MCF 10A (cell line): Measurements from ENCODE around the gene TCF12. TPM values are rescaled to one million over a fixed set of nuclear protein-coding genes. Genes with fewer than 3 reads are reported as not detected.
A peak's percentile ranks its signal among the peaks of the same experiment; 100 is the strongest.

Experiments used
- BruUV-seq: library from RNA; stranded (reverse); fragments of 400-500 nt; replicated peaks from 2 replicates; lab custom pipeline; 2021; lab: Mats Ljungman, UMichigan
- CTCF ChIA-PET: fragments of 300-600 bp; sonication (Branson Sonifier 250); formaldehyde crosslinking; extraction: SDS; loops from one replicate; lab custom pipeline; 2021; ENCODE audit warnings: antibody characterized with exemption, inconsistent platforms; lab: Yijun Ruan, JAX
- POLR2A ChIA-PET: fragments of 300-600, 350-650 bp; sonication (Branson Sonifier 250); formaldehyde crosslinking; extraction: SDS; loops from one replicate; lab custom pipeline; 2020; ENCODE audit warnings: antibody characterized with exemption, inconsistent platforms; lab: Yijun Ruan, JAX
- DNase-seq: peaks from one replicate; pipeline ENCODE4 v3.0.0-alpha.2; 2018; ENCODE audit not compliant: unreplicated experiment
- H3K27ac Mint-ChIP-seq: one replicate; pipeline ENCODE4 v1.8.0; 2022; ENCODE audit warnings: mild to moderate bottlenecking, low read depth, mixed read lengths; ENCODE audit not compliant: unreplicated experiment
- H3K27me3 Mint-ChIP-seq: one replicate; pipeline ENCODE4 v1.8.0; 2022; ENCODE audit warnings: mixed read lengths; ENCODE audit not compliant: insufficient read depth, unreplicated experiment
- H3K36me3 Mint-ChIP-seq: one replicate; pipeline ENCODE4 v1.8.0; 2022; ENCODE audit warnings: mild to moderate bottlenecking, moderate library complexity, mixed read lengths; ENCODE audit not compliant: insufficient read depth, unreplicated experiment
- H3K4me1 Mint-ChIP-seq: one replicate; pipeline ENCODE4 v1.8.0; 2022; ENCODE audit warnings: mixed read lengths; ENCODE audit not compliant: insufficient read depth, unreplicated experiment
- H3K4me3 Mint-ChIP-seq: one replicate; pipeline ENCODE4 v1.8.0; 2022; ENCODE audit warnings: mild to moderate bottlenecking, moderate library complexity, mixed read lengths; ENCODE audit not compliant: unreplicated experiment
- H3K9me3 Mint-ChIP-seq: one replicate; pipeline ENCODE4 v1.8.0; 2022; ENCODE audit warnings: mixed read lengths; ENCODE audit not compliant: unreplicated experiment
- CTCF ChIP-seq: fragments of 200-600 bp; IDR thresholded peaks from one replicate; pipeline ENCODE4 v1.8.0; 2022; ENCODE audit warnings: antibody characterized with exemption, mild to moderate bottlenecking; ENCODE audit not compliant: unreplicated experiment
- intact Hi-C: fragments of 100-400 bp; cut with micrococcal nuclease; formaldehyde crosslinking; loops from 2 replicates; pipeline ENCODE4 v1.14.1; 2022
- total RNA-seq: library from RNA; stranded (reverse); gene quantifications from 2 replicates; pipeline ENCODE4 v1.2.3, GENCODE V29; 2022

The TCF12 gene
- total RNA-seq, 1 experiment from 2014 or later, result 140 TPM

GRCh38 chr15:57156210-57156884 lies 237.9 kb downstream of the TCF12 start:
- intact Hi-C loops, result no loop called here
- ChIA-PET CTCF (interaction anchor here (1.3 to 4.6 kb wide), 3 partner anchors 10 to 25 kb away, joined by 3 to 21 read pairs (median 4); no protein-coding TSS in a partner anchor), POLR2A (no interaction called here)
- Mint-ChIP-seq H3K4me1 (peaks cover 18% of the 10 kb centered on the region), H3K27me3 (no peaks in the 10 kb centered on the region), H3K36me3 (peaks cover 14% of the 10 kb centered on the region), H3K9me3 (no peaks in the 10 kb centered on the region), H3K27ac (peak overlapping the region; percentile 28), H3K4me3 (no peak overlapping the region)
- DNase-seq, result no peak
- BruUV-seq, result no TSS peak
- no peak for TF ChIP-seq CTCF

- BruUV-seq, result no TSS peak
- peak; percentile 84 for DNase-seq
- Mint-ChIP-seq H3K27ac (no peak overlapping the region), H3K4me3 (no peak overlapping the region), H3K9me3 (no peaks in the 10 kb centered on the region), H3K36me3 (peaks cover 12% of the 10 kb centered on the region), H3K27me3 (no peaks in the 10 kb centered on the region), H3K4me1 (peaks cover 11% of the 10 kb centered on the region)
- CTCF ChIA-PET, result interaction anchor here (0.7 to 4.6 kb wide), 7 partner anchors 8 to 484 kb away, joined by 3 to 21 read pairs (median 3); no protein-coding TSS in a partner anchor
- POLR2A ChIA-PET, result interaction anchor here (0.6 to 1.1 kb wide), 3 partner anchors 9 to 478 kb away, joined by 3 to 6 read pairs (median 3); no protein-coding TSS in a partner anchor
- intact Hi-C loops, result no loop called here
- no peak for TF ChIP-seq CTCF
Measured at GRCh38 chr15:57158589-57158988, 240.1 kb downstream of the TCF12 start.

- no peak overlapping the region for H3K4me3 Mint-ChIP-seq
- no peak overlapping the region for H3K27ac Mint-ChIP-seq
- CTCF ChIA-PET, result interaction anchor here (0.7 to 4.6 kb wide), 7 partner anchors 9 to 241 kb away, joined by 3 to 21 read pairs (median 3); no protein-coding TSS in a partner anchor
- no peaks in the 10 kb centered on the region for H3K27me3 Mint-ChIP-seq
- H3K9me3 Mint-ChIP-seq, result no peaks in the 10 kb centered on the region
- TF ChIP-seq CTCF, result no peak
- H3K36me3 Mint-ChIP-seq, result peaks cover 12% of the 10 kb centered on the region
- H3K4me1 Mint-ChIP-seq, result peaks cover 11% of the 10 kb centered on the region
- POLR2A ChIA-PET, result interaction anchor here (0.6 to 1.2 kb wide), 4 partner anchors 8 to 478 kb away, joined by 3 to 6 read pairs (median 3); no protein-coding TSS in a partner anchor
- no peak for DNase-seq
- BruUV-seq, result no TSS peak
- intact Hi-C loops, result no loop called here
Measured at GRCh38 chr15:57158997-57159668, 240.7 kb downstream of the TCF12 start.

GRCh38 chr15:57159767-57160166 lies 241.3 kb downstream of the TCF12 start:
- Mint-ChIP-seq H3K27ac (no peak overlapping the region), H3K27me3 (no peaks in the 10 kb centered on the region), H3K4me3 (no peak overlapping the region), H3K36me3 (peaks cover 12% of the 10 kb centered on the region), H3K4me1 (peaks cover 11% of the 10 kb centered on the region), H3K9me3 (no peaks in the 10 kb centered on the region)
- ChIA-PET POLR2A (interaction anchor here (1.2 kb wide), 1 partner anchor 9 kb away, joined by 3 read pairs; no protein-coding TSS in a partner anchor), CTCF (interaction anchor here (0.6 to 0.7 kb wide), 2 partner anchors 181 to 251 kb away, joined by 3 read pairs; no protein-coding TSS in a partner anchor)
- no TSS peak for BruUV-seq
- no peak for DNase-seq
- no peak for TF ChIP-seq CTCF
- intact Hi-C loops, result no loop called here
